H9 (cell line): ENCODE data around the gene HNRNPK. TPM values are rescaled to one million over a fixed set of nuclear protein-coding genes. Genes with fewer than 3 reads are reported as not detected.

ENCODE experiments used
- DNase-seq: peaks from one replicate; pipeline ENCODE4 v3.0.0-alpha.2; 2017
- H2AFZ ChIP-seq: one replicate; pipeline ENCODE4 v1.6.1; 2013; ENCODE audit warnings: mild to moderate bottlenecking, low read length, control low read depth, moderate library complexity
- H2AK5ac ChIP-seq: 2 replicates; pipeline ENCODE4 v1.6.1; 2013; ENCODE audit warnings: low read length, control low read depth, mixed read lengths; ENCODE audit not compliant: insufficient read length
- H2BK120ac ChIP-seq: one replicate; pipeline ENCODE4 v1.6.1; 2013; ENCODE audit warnings: low read depth, mild to moderate bottlenecking, low read length, control low read depth, inconsistent platforms; ENCODE audit not compliant: poor library complexity, severe bottlenecking
- H2BK12ac ChIP-seq: 2 replicates; pipeline ENCODE4 v1.6.1; 2013; ENCODE audit warnings: low read length, control low read depth, mixed read lengths, low read depth; ENCODE audit not compliant: insufficient read length
- H2BK15ac ChIP-seq: 2 replicates; pipeline ENCODE4 v1.6.1; 2013; ENCODE audit warnings: low read depth, low read length, control low read depth
- H2BK20ac ChIP-seq: one replicate; pipeline ENCODE4 v1.6.1; 2013; ENCODE audit warnings: low read depth, mild to moderate bottlenecking, low read length, control low read depth, inconsistent platforms; ENCODE audit not compliant: poor library complexity, severe bottlenecking
- H2BK5ac ChIP-seq: 2 replicates; pipeline ENCODE4 v1.6.1; 2013; ENCODE audit warnings: low read length, control low read depth, mixed read lengths; ENCODE audit not compliant: insufficient read length
- H3K14ac ChIP-seq: 2 replicates; pipeline ENCODE4 v1.6.1; 2013; ENCODE audit warnings: low read length, control low read depth; ENCODE audit not compliant: insufficient read depth
- H3K18ac ChIP-seq: 2 replicates; pipeline ENCODE4 v1.6.1; 2013; ENCODE audit warnings: low read depth, mild to moderate bottlenecking, mixed read lengths, low read length, control low read depth; ENCODE audit not compliant: insufficient read length
- H3K23ac ChIP-seq: 2 replicates; pipeline ENCODE4 v1.6.1; 2013; ENCODE audit warnings: low read length, control low read depth, mixed read lengths, low read depth; ENCODE audit not compliant: insufficient read length
- H3K23me2 ChIP-seq: 2 replicates; pipeline ENCODE4 v1.6.1; 2013; ENCODE audit warnings: low read depth, mild to moderate bottlenecking, mixed read lengths, low read length, control low read depth; ENCODE audit not compliant: insufficient read length, poor library complexity, severe bottlenecking
- H3K27ac ChIP-seq: 2 replicates; pipeline ENCODE4 v1.5.1; 2013; ENCODE audit warnings: low read length, control low read depth, mixed read lengths, low read depth; ENCODE audit not compliant: insufficient read length
- H3K27me3 ChIP-seq: 2 replicates; pipeline ENCODE4 v1.6.1; 2013; ENCODE audit warnings: low read length, control low read depth, inconsistent platforms; ENCODE audit not compliant: insufficient read depth
- H3K4ac ChIP-seq: 2 replicates; pipeline ENCODE4 v1.6.1; 2013; ENCODE audit warnings: low read depth, mild to moderate bottlenecking, control low read depth, inconsistent platforms, low read length, moderate library complexity
- H3K4me1 ChIP-seq: 2 replicates; pipeline ENCODE4 v1.6.1; 2013; ENCODE audit warnings: low read length, control low read depth, inconsistent platforms; ENCODE audit not compliant: insufficient read depth
- H3K4me2 ChIP-seq: 2 replicates; pipeline ENCODE4 v1.6.1; 2013; ENCODE audit warnings: low read length, control low read depth, mixed read lengths; ENCODE audit not compliant: insufficient read length, insufficient read depth
- H3K56ac ChIP-seq: 2 replicates; pipeline ENCODE4 v1.6.1; 2013; ENCODE audit warnings: low read depth, mild to moderate bottlenecking, mixed read lengths, low read length, control low read depth; ENCODE audit not compliant: insufficient read length
- H3K79me1 ChIP-seq: 2 replicates; pipeline ENCODE4 v1.6.1; 2013; ENCODE audit warnings: low read depth, mild to moderate bottlenecking, moderate library complexity, low read length, control low read depth, inconsistent platforms; ENCODE audit not compliant: insufficient read depth, poor library complexity, severe bottlenecking
- H3K79me2 ChIP-seq: 2 replicates; pipeline ENCODE4 v1.6.1; 2013; ENCODE audit warnings: low read length, control low read depth, inconsistent platforms; ENCODE audit not compliant: insufficient read depth
- H3K9ac ChIP-seq: 2 replicates; pipeline ENCODE4 v1.6.1; 2013; ENCODE audit warnings: low read length, control low read depth, mixed read lengths; ENCODE audit not compliant: insufficient read length; ENCODE audit errors: extremely low read depth
- H3K9me3 ChIP-seq: one replicate; pipeline ENCODE4 v1.6.1; 2013; ENCODE audit warnings: low read depth, low read length, inconsistent platforms; ENCODE audit not compliant: control insufficient read depth
- H3T11ph ChIP-seq: one replicate; pipeline ENCODE4 v1.6.1; 2013; ENCODE audit warnings: mild to moderate bottlenecking, low read length, control low read depth, inconsistent platforms
- H4K20me1 ChIP-seq: one replicate; pipeline ENCODE4 v1.6.1; 2013; ENCODE audit not compliant: control insufficient read depth, insufficient read length, insufficient read depth
- H4K5ac ChIP-seq: 2 replicates; pipeline ENCODE4 v1.6.1; 2013; ENCODE audit warnings: low read depth, mild to moderate bottlenecking, mixed read lengths, low read length, control low read depth; ENCODE audit not compliant: insufficient read length
- H4K8ac ChIP-seq: replicated peaks from 2 replicates; pipeline ENCODE4 v1.6.1; 2013; ENCODE audit warnings: low read length, control low read depth, mixed read lengths, low read depth; ENCODE audit not compliant: insufficient read length
- H4K91ac ChIP-seq: 2 replicates; pipeline ENCODE4 v1.6.1; 2013; ENCODE audit warnings: low read depth, mild to moderate bottlenecking, moderate library complexity, mixed read lengths, low read length, control low read depth; ENCODE audit not compliant: insufficient read length
- H3K27ac Mint-ChIP-seq, 3 experiments: 2 replicates in 2 of 3; 3 replicates in 1 of 3; pipeline ENCODE4 v1.8.0; 2020 to 2021; ENCODE audit warnings: mixed read lengths in 3 of 3, mild to moderate bottlenecking in 1 of 3, moderate library complexity in 1 of 3
- H3K27me3 Mint-ChIP-seq: 2 replicates; pipeline ENCODE4 v1.8.0; 2021; ENCODE audit warnings: low read depth, mild to moderate bottlenecking, moderate library complexity, mixed read lengths
- H3K36me3 Mint-ChIP-seq, 3 experiments: 2 replicates in 2 of 3; 3 replicates in 1 of 3; pipeline ENCODE4 v1.8.0; 2020 to 2021; ENCODE audit warnings: low read depth in 3 of 3, mixed read lengths in 3 of 3; ENCODE audit not compliant: insufficient read depth in 1 of 3
- H3K4me1 Mint-ChIP-seq, 2 experiments: 2 replicates each; pipeline ENCODE4 v1.8.0; 2020; ENCODE audit warnings: mixed read lengths in 2 of 2
- H3K4me3 Mint-ChIP-seq, 2 experiments: 2 replicates in 1 of 2; 3 replicates in 1 of 2; pipeline ENCODE4 v1.8.0; 2020 to 2021; ENCODE audit warnings: mild to moderate bottlenecking in 2 of 2, mixed read lengths in 2 of 2, moderate library complexity in 1 of 2
- H3K9me3 Mint-ChIP-seq, 2 experiments: 2 replicates in 1 of 2; 3 replicates in 1 of 2; pipeline ENCODE4 v1.8.0; 2020; ENCODE audit warnings: mild to moderate bottlenecking in 2 of 2, mixed read lengths in 2 of 2, moderate library complexity in 1 of 2
- CTCF ChIP-seq: fragments of 200-600 bp; sonication (generic); conservative IDR thresholded peaks from 3 replicates; pipeline ENCODE4 v1.8.0; 2021; ENCODE audit warnings: antibody characterized with exemption, mild to moderate bottlenecking
- WGBS: extraction: QIAGEN DNeasy Blood & Tissue Kit; methylation state at CpG from one replicate; pipeline ENCODE4 v1.1.7; 2013; ENCODE audit warnings: missing lambda C conversion rate, low lambda C conversion rate, mixed read lengths; ENCODE audit not compliant: insufficient read length; ENCODE audit errors: extremely low coverage; 5-methylcytosine and 5-hydroxymethylcytosine counted together
- total RNA-seq: library from RNA; stranded (reverse); gene quantifications from 2 replicates; pipeline ENCODE4 v1.2.1, GENCODE V29; 2021

The HNRNPK gene
- total RNA-seq, 1 experiment from 2014 or later = 790 TPM

GRCh38 chr9:83999141-83999918, 19.3 kb upstream of the HNRNPK start:
- H2BK12ac ChIP-seq = no peak overlapping the region
- no peak overlapping the region for H3K27ac ChIP-seq
- no peak overlapping the region for H3K18ac ChIP-seq
- no peak overlapping the region for H3K23ac ChIP-seq
- no peak overlapping the region for H3K4me2 ChIP-seq
- no peak overlapping the region for H3T11ph ChIP-seq
- no peak overlapping the region for H4K91ac ChIP-seq
- H2BK120ac ChIP-seq = no peak overlapping the region
- no peak overlapping the region for H2BK15ac ChIP-seq
- DNase-seq = no peak
- no peak overlapping the region for H4K5ac ChIP-seq
- no CpG with 5 or more reads among the region's 2 CpGs for WGBS
- no peaks in the 10 kb centered on the region for H3K4me1 ChIP-seq
- no peak overlapping the region for H2AK5ac ChIP-seq
- H3K36me3 Mint-ChIP-seq = peaks cover 3 to 25% (median 19%) of the 10 kb centered on the region in 3 experiments; a peak in 6 of 7 replicates
- H2BK5ac ChIP-seq = no peak overlapping the region
- no peaks in the 10 kb centered on the region for H3K23me2 ChIP-seq
- no peaks in the 10 kb centered on the region for H3K9me3 Mint-ChIP-seq
- no peak overlapping the region for H3K14ac ChIP-seq
- H4K8ac ChIP-seq = no peak overlapping the region
- no peaks in the 10 kb centered on the region for H3K27me3 ChIP-seq
- H3K4me1 Mint-ChIP-seq = peaks cover 1 to 5% of the 10 kb centered on the region in 2 experiments; a peak in 1 of 4 replicates
- H3K79me2 ChIP-seq = peaks cover 4% of the 10 kb centered on the region; the same call in 1 of the 2 replicates
- H2AFZ ChIP-seq = no peak overlapping the region
- H3K27ac Mint-ChIP-seq = no peak overlapping the region
- H4K20me1 ChIP-seq = no peaks in the 10 kb centered on the region
- H3K9ac ChIP-seq = no peak overlapping the region
- H2BK20ac ChIP-seq = no peak overlapping the region
- H3K79me1 ChIP-seq = peaks cover 4% of the 10 kb centered on the region
- no peak overlapping the region for H3K56ac ChIP-seq
- H3K4ac ChIP-seq = no peak overlapping the region
- no peak for TF ChIP-seq CTCF
- H3K9me3 ChIP-seq = no peaks in the 10 kb centered on the region
- no peak overlapping the region for H3K4me3 Mint-ChIP-seq
- no peaks in the 10 kb centered on the region for H3K27me3 Mint-ChIP-seq
